ENCODE measurements around the gene DYRK1A. TPM values are rescaled to one million over a fixed set of nuclear protein-coding genes. Genes with fewer than 3 reads are reported as not detected.
A peak's percentile ranks its signal among the peaks of the same experiment; 100 is the strongest.

DYRK1A gene
- total RNA-seq, 3 donors from 2014 or later (not counting 1 experiment from before 2014, with no cell fraction given), result 149 to 166 (median 153) TPM

DNA sequence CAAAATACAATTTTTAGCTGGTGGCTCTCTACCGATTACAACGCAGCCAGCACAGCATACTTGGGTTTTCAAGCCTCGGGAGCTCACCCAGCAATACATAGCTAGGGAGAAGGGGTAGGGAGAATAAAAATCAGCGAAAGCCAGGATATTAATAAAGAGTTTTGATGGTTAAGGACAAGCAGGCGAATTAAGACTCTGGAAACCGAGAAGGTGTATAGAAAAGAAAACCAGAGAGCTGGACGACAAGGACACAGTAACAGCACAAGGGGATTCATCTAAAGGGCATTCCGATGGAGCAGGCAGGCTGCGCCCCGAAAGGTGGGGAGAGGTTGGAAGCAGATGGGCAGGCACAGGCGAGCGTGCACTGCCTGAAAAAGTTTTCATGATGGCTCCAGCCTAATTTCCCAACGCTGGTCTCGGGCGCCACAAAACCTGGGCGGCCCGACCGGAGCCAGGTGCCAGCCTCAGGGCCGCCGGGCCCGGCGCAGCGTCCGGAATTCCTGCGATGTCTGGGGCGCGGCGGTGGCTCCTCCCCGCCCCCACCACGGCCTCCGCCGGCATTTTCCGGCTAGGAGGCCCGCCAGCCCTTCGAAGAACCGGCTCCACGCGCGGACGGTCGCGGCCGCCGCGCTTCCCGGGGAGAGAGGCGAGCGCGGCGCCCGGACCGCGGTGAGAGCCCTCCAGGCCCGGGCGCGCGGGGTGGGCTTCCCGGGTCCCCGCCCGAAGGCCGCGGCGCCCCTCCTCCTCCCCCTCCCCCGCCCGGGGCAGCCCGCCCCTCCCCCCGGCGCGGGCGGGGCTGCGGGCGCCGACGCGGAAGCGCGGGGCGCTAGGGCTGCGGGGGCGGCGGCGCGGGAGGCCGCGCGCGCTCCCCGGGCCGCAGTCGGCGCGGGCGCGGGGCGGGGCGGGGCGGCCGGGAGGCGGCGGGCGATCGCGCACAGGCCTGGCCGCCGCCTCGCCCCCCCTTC lies 774 bp upstream of the DYRK1A start:
- intact Hi-C loops (cut with micrococcal nuclease), result loop anchor here (1.0 to 5.0 kb wide), 3 partner anchors 98 to 197 kb away; partner anchors contain the start of gene VPS26C
- Mint-ChIP-seq H3K27me3 (ENCODE audit: low read depth in 2 of 2) (no peaks in the 10 kb centered on the region), H3K27ac (peak overlapping the region; percentile 95 to 100), H3K36me3 (peaks cover 7% of the 10 kb centered on the region), H3K9me3 (no peaks in the 10 kb centered on the region), H3K4me3 (peak overlapping the region; percentile 99), H3K4me1 (peaks cover 37 to 44% of the 10 kb centered on the region in 2 donors)
- ATAC-seq, result peak; percentile 48 to 73 (median 56)
- WGBS (ENCODE audit: insufficient coverage), result under 1% methylated on average over 93 of the region's 106 CpGs
- no peaks in the 10 kb centered on the region for H3K27me3 ChIP-seq (ENCODE audit: control insufficient read depth, insufficient read depth, low read length)
- H3K9me3 ChIP-seq (ENCODE audit: control insufficient read depth, insufficient read depth, low read length), result no peaks in the 10 kb centered on the region
- peak overlapping the region; percentile 95 for H3K27ac ChIP-seq (ENCODE audit: low read length)
- H3K36me3 ChIP-seq (ENCODE audit: control insufficient read depth, insufficient read depth, low read length), result no peaks in the 10 kb centered on the region
- TF ChIP-seq, protein P1, sequence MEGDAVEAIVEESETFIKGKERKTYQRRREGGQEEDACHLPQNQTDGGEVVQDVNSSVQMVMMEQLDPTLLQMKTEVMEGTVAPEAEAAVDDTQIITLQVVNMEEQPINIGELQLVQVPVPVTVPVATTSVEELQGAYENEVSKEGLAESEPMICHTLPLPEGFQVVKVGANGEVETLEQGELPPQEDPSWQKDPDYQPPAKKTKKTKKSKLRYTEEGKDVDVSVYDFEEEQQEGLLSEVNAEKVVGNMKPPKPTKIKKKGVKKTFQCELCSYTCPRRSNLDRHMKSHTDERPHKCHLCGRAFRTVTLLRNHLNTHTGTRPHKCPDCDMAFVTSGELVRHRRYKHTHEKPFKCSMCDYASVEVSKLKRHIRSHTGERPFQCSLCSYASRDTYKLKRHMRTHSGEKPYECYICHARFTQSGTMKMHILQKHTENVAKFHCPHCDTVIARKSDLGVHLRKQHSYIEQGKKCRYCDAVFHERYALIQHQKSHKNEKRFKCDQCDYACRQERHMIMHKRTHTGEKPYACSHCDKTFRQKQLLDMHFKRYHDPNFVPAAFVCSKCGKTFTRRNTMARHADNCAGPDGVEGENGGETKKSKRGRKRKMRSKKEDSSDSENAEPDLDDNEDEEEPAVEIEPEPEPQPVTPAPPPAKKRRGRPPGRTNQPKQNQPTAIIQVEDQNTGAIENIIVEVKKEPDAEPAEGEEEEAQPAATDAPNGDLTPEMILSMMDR (IDR thresholded peaks at IDR 0.05), result no peak
- H3K4me1 ChIP-seq (ENCODE audit: control insufficient read depth, insufficient read depth, low read length), result peaks cover 19% of the 10 kb centered on the region
- H3K4me3 ChIP-seq (ENCODE audit: low read length), result peak overlapping the region; percentile 76
- peak; percentile 70 to 81 for DNase-seq

DNA sequence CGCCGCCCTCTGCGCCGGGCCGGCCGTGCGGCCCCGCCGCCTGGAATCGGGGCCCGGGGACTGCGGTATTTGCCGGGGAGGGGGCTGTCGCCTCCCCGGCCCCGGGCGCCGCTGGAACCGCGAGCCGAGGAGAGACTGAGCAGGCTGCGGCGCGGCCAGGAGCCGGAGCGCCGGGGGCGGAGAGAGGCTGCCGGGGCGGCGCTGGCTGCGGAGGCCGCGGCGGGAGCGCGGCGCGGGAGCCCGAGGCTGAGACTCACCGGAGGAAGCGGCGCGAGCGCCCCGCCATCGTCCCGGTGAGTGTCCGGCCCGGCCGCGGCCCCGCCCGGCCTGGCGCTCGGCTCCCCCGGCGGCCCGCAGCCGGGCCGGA lies 746 bp downstream of the DYRK1A start:
- H3K9me3 Mint-ChIP-seq, result no peaks in the 10 kb centered on the region
- H3K27ac Mint-ChIP-seq, result peak overlapping the region; percentile 95 to 100
- ATAC-seq (no peak), DNase-seq (peak in 1 of 2 donors; percentile 55)
- Histone ChIP-seq H3K4me1 (ENCODE audit: control insufficient read depth, insufficient read depth, low read length) (peaks cover 24% of the 10 kb centered on the region), H3K36me3 (ENCODE audit: control insufficient read depth, insufficient read depth, low read length) (no peaks in the 10 kb centered on the region), H3K27me3 (ENCODE audit: control insufficient read depth, insufficient read depth, low read length) (no peaks in the 10 kb centered on the region), H3K27ac (ENCODE audit: low read length) (peak overlapping the region; percentile 95), H3K4me3 (ENCODE audit: low read length) (peak overlapping the region; percentile 76), H3K9me3 (ENCODE audit: control insufficient read depth, insufficient read depth, low read length) (no peaks in the 10 kb centered on the region)
- H3K27me3 Mint-ChIP-seq (ENCODE audit: low read depth in 2 of 2), result no peaks in the 10 kb centered on the region
- peak overlapping the region; percentile 97 for H3K4me3 Mint-ChIP-seq
- peaks cover 48 to 55% of the 10 kb centered on the region in 2 donors for H3K4me1 Mint-ChIP-seq
- H3K36me3 Mint-ChIP-seq, result peaks cover 7% of the 10 kb centered on the region
- TF ChIP-seq, protein P1 (IDR thresholded peaks at IDR 0.05), result no peak
- WGBS (ENCODE audit: insufficient coverage), result under 1% methylated on average over 61 of the region's 61 CpGs
- intact Hi-C loops (cut with micrococcal nuclease), result loop anchor here (2.0 to 5.0 kb wide), 2 partner anchors 147 to 195 kb away; no protein-coding TSS in a partner anchor

DNA sequence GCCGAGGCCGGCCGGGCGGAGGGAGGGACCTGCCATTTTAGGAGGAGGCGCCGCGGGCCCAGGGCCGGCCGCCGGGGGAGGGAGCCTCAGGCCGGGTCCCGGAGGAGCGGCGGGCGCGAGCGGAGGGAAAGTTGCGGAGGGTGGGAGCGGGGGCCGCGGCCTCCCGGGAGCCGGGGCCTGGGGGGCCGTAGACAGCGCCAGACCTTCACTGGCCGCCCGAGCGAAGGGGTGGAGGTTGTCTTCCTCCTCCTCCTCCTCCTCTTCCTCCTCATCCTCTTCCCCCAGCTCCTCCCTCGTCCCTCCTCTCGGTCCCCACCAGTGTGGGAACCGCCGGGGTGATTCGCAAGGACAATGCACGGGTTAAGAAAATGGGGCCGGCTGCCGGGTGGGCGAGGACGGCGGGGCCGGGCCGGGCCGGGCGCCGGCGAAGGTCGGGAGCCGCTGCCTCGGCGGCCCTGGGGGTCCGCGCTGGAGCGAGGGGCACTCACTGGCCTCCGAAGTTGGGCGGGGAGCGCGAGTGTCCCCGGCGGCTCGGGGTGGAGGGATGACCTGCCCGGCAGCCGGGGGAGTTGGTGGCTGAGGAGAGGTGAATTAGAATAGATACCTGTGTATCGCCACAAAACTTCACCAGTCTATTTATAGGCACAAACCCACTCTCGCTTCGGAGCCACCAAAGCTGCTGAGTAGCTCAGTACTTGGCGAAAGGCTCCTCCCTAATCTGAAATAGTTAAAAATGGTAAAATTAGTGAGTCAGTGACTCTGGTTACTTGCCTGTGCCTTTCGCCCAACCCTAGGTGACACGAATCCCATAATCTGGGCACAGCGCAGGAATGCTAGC lies 1.3 kb downstream of the DYRK1A start:
- H3K27ac Mint-ChIP-seq, result peak overlapping the region; percentile 97
- Histone ChIP-seq H3K27me3 (ENCODE audit: control insufficient read depth, insufficient read depth, low read length) (no peaks in the 10 kb centered on the region), H3K4me1 (ENCODE audit: control insufficient read depth, insufficient read depth, low read length) (peaks cover 25% of the 10 kb centered on the region), H3K27ac (ENCODE audit: low read length) (peak overlapping the region; percentile 83), H3K36me3 (ENCODE audit: control insufficient read depth, insufficient read depth, low read length) (no peaks in the 10 kb centered on the region), H3K4me3 (ENCODE audit: low read length) (peak overlapping the region; percentile 69), H3K9me3 (ENCODE audit: control insufficient read depth, insufficient read depth, low read length) (no peaks in the 10 kb centered on the region)
- H3K27me3 Mint-ChIP-seq (ENCODE audit: low read depth in 2 of 2), result no peaks in the 10 kb centered on the region
- H3K4me1 Mint-ChIP-seq, result peaks cover 54 to 61% of the 10 kb centered on the region in 2 donors
- no peak for ATAC-seq
- intact Hi-C loops (cut with micrococcal nuclease), result loop anchor here (2.0 to 5.0 kb wide), 2 partner anchors 147 to 194 kb away; no protein-coding TSS in a partner anchor
- TF ChIP-seq, protein P1 (IDR thresholded peaks at IDR 0.05), result no peak
- under 1% methylated on average over 60 of the region's 68 CpGs for WGBS (ENCODE audit: insufficient coverage)
- peaks cover 7% of the 10 kb centered on the region for H3K36me3 Mint-ChIP-seq
- no peaks in the 10 kb centered on the region for H3K9me3 Mint-ChIP-seq
- H3K4me3 Mint-ChIP-seq, result peak overlapping the region; percentile 93
- DNase-seq, result peak; percentile 43 to 56

Measured in natural killer cell (primary cell).